Measurements from ENCODE around the gene MYBPHL. TPM values are rescaled to one million over a fixed set of nuclear protein-coding genes. Genes with fewer than 3 reads are reported as not detected.

The MYBPHL gene
- total and polyA plus RNA-seq, 2 of the 13 experiments (the other 11 are each of a cell fraction or from before 2014, with no cell fraction given): 3.7 to 3.8 TPM

DNA sequence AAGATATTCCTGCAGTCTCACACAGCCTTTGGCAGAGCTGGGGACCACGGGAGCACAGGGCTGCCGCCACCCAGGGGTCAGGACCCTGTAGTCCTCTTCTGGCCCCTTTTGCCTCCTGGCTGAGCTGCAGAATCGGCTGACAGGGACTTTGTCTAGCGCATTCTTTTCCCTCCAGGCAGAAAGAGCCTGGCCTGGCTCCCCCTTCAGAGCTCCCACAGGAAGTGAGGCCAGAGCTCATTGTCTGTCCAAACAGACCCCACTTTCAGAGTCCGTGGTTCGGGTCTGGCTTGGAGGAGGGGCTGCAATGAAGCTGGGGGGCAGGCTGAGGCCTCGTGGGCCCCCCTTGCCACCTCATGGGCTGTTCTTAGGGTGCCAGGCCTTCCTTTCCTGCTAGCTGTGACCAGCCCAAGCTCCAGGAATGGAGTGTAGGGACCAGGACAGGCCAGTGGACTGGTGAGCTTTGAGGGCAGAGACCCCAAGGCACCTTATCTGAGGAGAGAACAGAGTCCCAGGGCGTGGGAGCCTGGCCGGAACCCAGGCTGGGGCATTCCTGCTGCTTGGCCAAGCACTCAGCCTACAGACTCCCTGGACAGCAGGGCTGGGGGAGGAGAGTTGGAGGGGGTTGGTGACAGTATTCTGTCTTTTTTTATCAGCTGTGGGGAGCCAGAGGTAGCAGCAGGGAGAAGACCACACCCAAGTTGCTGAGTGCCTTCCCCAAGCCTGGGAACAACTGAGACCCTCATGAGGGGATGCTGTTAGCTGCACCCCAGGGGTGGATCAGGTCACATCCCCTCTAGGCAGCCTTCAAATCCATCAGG, 52.8 kb downstream of the MYBPHL start (continued):
- TF ChIP-seq, protein P1, sequence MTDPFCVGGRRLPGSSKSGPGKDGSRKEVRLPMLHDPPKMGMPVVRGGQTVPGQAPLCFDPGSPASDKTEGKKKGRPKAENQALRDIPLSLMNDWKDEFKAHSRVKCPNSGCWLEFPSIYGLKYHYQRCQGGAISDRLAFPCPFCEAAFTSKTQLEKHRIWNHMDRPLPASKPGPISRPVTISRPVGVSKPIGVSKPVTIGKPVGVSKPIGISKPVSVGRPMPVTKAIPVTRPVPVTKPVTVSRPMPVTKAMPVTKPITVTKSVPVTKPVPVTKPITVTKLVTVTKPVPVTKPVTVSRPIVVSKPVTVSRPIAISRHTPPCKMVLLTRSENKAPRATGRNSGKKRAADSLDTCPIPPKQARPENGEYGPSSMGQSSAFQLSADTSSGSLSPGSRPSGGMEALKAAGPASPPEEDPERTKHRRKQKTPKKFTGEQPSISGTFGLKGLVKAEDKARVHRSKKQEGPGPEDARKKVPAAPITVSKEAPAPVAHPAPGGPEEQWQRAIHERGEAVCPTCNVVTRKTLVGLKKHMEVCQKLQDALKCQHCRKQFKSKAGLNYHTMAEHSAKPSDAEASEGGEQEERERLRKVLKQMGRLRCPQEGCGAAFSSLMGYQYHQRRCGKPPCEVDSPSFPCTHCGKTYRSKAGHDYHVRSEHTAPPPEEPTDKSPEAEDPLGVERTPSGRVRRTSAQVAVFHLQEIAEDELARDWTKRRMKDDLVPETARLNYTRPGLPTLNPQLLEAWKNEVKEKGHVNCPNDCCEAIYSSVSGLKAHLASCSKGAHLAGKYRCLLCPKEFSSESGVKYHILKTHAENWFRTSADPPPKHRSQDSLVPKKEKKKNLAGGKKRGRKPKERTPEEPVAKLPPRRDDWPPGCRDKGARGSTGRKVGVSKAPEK (CRISPR knock-in tag; IDR thresholded peaks at IDR 0.05; ENCODE audit: borderline replicate concordance): no peak
- TF ChIP-seq ZNF263 (CRISPR knock-in tag; IDR thresholded peaks at IDR 0.05) (0 out of 2 replicates have a peak, but pooled peaks have one; percentile 54), HDAC2 (CRISPR knock-in tag; IDR thresholded peaks at IDR 0.05) (peak; percentile 35), SIX4 (CRISPR knock-in tag; IDR thresholded peaks at IDR 0.05) (no peak), CHCHD3 (CRISPR knock-in tag; IDR thresholded peaks at IDR 0.05) (no peak), SP5 (CRISPR knock-in tag; IDR thresholded peaks at IDR 0.05; ENCODE audit: borderline replicate concordance, low read depth) (peak; percentile 10; the same call in 1 of the 2 replicates), SUZ12 (IDR thresholded peaks at IDR 0.05; ENCODE audit: low read depth, low read length) (no peak), ZNF574 (CRISPR knock-in tag; IDR thresholded peaks at IDR 0.05) (peak; percentile 54), NFAT5 (CRISPR knock-in tag; IDR thresholded peaks at IDR 0.05) (0 out of 2 replicates have a peak, but pooled peaks have one; percentile 23), MTA1 (CRISPR knock-in tag; IDR thresholded peaks at IDR 0.05; ENCODE audit: borderline replicate concordance) (peak; percentile 65; the same call in 1 of the 2 replicates), XRCC5 (optimal IDR thresholded peaks at IDR 0.05; ENCODE audit: low read length) (peak; percentile 40), ATF5 (CRISPR knock-in tag; IDR thresholded peaks at IDR 0.05; ENCODE audit: low read depth) (no peak), DPF2 (CRISPR knock-in tag; IDR thresholded peaks at IDR 0.05; ENCODE audit: borderline replicate concordance, low read depth) (no peak), ZNF33B (CRISPR knock-in tag; IDR thresholded peaks at IDR 0.05) (peak; percentile 37; the same call in 1 of the 2 replicates), ZNF24 (IDR thresholded peaks at IDR 0.05) (no peak)
- TF ChIP-seq, protein P2, sequence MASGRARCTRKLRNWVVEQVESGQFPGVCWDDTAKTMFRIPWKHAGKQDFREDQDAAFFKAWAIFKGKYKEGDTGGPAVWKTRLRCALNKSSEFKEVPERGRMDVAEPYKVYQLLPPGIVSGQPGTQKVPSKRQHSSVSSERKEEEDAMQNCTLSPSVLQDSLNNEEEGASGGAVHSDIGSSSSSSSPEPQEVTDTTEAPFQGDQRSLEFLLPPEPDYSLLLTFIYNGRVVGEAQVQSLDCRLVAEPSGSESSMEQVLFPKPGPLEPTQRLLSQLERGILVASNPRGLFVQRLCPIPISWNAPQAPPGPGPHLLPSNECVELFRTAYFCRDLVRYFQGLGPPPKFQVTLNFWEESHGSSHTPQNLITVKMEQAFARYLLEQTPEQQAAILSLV (CRISPR knock-in tag; IDR thresholded peaks at IDR 0.05; ENCODE audit: borderline replicate concordance): no peak
